ENCODE results near the gene AIFM3. TPM values are rescaled to one million over a fixed set of nuclear protein-coding genes. Genes with fewer than 3 reads are reported as not detected.
A peak's percentile ranks its signal among the peaks of the same experiment; 100 is the strongest.

The AIFM3 gene
- total RNA-seq (ENCODE audit: low replicate concordance) = 0.69 and 2.6 TPM in 2 replicates
- long read RNA-seq = 0 reads

- Mint-ChIP-seq H3K27ac (no peak within 1 kb of the TSS), H3K27me3 (peaks cover 11% of the 10 kb centered on the region), H3K9me3 (no peaks in the 10 kb centered on the region), H3K4me3 (no peak within 1 kb of the TSS), H3K4me1 (ENCODE audit: unreplicated experiment) (peaks cover 15% of the 10 kb centered on the region), H3K36me3 (no peaks in the 10 kb centered on the region)
- no peak for DNase-seq (ENCODE audit: extremely low spot score, unreplicated experiment)
- TF ChIP-seq, protein P1, sequence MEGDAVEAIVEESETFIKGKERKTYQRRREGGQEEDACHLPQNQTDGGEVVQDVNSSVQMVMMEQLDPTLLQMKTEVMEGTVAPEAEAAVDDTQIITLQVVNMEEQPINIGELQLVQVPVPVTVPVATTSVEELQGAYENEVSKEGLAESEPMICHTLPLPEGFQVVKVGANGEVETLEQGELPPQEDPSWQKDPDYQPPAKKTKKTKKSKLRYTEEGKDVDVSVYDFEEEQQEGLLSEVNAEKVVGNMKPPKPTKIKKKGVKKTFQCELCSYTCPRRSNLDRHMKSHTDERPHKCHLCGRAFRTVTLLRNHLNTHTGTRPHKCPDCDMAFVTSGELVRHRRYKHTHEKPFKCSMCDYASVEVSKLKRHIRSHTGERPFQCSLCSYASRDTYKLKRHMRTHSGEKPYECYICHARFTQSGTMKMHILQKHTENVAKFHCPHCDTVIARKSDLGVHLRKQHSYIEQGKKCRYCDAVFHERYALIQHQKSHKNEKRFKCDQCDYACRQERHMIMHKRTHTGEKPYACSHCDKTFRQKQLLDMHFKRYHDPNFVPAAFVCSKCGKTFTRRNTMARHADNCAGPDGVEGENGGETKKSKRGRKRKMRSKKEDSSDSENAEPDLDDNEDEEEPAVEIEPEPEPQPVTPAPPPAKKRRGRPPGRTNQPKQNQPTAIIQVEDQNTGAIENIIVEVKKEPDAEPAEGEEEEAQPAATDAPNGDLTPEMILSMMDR (conservative IDR thresholded peaks at IDR 0.05) = no peak
Measured at GRCh38 chr22:20966883-20967696, at the start of gene AIFM3. Gene AIFM3 (plus strand): TSS chr22:20967255. CDS start chr22:20967945, 690 bp downstream.

DNA sequence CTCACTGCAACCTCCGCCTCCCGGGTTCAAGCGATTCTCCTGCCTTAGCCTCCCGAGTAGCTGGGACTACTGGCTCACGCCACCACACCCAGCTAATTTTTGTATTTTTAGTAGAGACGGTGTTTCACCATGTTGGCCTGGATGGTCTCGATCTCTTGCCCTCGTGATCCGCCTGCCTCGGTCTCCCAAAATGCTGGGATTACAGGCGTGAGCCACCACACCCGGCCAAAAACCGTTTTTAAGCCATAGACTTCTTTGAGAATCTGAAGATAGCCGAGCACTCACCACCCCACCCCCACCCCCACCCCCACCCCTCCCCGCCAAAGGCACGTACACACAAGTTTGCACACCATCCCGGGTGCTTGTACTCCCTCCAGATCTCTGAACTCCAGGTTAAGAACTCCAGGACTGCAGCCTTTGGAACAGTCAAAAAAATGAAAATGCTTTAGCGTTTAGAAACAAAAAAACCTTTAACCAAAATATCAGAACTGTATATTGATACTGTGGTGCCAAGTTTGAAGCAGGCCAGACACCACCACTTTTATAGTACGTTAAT is 48.3 kb upstream of the AIFM3 start:
- TF ChIP-seq, protein P1 (conservative IDR thresholded peaks at IDR 0.05) = no peak
- H3K4me1 Mint-ChIP-seq (ENCODE audit: unreplicated experiment) = peaks cover 30% of the 10 kb centered on the region
- no peak for DNase-seq (ENCODE audit: extremely low spot score, unreplicated experiment)
- H3K9me3 Mint-ChIP-seq = no peaks in the 10 kb centered on the region
- H3K4me3 Mint-ChIP-seq = peak overlapping the region; percentile 87
- no peaks in the 10 kb centered on the region for H3K27me3 Mint-ChIP-seq
- peak overlapping the region; percentile 82 for H3K27ac Mint-ChIP-seq
- H3K36me3 Mint-ChIP-seq = peaks cover 19% of the 10 kb centered on the region

DNA sequence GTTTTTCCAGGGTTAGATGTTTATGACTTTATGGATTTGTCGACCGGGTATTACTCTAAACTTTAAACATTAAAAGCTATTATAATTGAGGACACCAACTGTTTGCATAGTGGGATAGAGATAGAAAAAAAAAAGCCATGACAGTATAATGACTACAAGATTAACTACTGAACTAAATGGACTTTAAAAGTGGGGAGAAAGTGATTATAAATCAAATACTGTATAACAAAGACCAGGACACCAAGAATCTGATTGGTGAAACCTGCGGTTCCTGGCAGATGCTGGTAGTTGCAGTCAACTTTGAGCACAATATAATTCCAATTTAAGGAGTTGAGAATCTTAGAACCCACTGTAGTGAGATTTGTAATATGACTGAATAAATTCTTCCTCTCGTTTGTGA is 47.3 kb upstream of the AIFM3 start:
- H3K27ac Mint-ChIP-seq = peak overlapping the region; percentile 82
- DNase-seq (ENCODE audit: extremely low spot score, unreplicated experiment) = no peak
- H3K36me3 Mint-ChIP-seq = peaks cover 19% of the 10 kb centered on the region
- peaks cover 30% of the 10 kb centered on the region for H3K4me1 Mint-ChIP-seq (ENCODE audit: unreplicated experiment)
- no peaks in the 10 kb centered on the region for H3K27me3 Mint-ChIP-seq
- TF ChIP-seq, protein P1 (conservative IDR thresholded peaks at IDR 0.05) = no peak
- peak overlapping the region; percentile 87 for H3K4me3 Mint-ChIP-seq
- no peaks in the 10 kb centered on the region for H3K9me3 Mint-ChIP-seq

DNA sequence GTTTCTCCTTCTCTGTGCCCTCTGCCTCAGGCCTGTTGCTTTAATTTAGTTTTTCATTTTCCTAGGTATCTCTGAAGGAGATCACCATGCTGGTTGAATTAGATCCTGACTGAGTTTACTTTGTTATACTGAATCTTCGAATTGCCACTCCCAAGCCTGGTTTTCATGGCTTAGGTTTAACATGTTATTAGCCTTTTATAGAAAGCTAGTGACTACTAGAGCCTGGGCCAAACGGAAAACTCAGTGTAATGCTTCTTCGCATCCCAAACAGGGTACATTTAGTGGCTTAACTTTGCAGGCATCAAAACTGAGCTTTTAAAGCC is 46.2 kb upstream of the AIFM3 start:
- H3K27ac Mint-ChIP-seq = peak overlapping the region; percentile 82

DNA sequence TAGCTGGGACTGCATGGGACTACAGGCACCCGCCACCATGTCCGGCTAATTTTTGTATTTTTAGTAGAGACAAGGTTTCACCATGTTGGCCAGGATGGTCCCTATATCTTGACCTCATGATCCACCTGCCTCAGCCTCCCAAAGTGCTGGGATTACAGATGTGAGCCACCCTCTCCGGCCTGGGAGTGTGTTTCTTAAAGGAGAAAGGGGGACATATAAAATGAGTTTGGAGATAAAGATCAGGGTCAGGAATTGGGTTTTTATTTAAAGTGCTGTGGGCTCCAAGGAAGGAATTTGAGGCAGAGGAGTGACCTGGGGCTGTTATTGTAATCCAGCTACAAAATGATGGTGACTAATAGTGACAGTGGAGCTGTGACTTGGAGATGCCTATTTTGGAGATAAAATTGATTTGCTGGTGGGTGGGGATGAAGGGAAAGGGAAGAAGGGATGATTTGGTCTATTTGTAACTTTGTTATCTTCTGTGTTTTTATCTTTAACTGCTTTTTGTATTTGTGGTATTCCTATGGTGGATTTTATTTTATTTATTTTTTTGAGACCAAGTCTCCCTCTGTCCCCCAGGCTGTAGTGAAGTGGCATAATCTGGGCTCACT is 44.8 kb upstream of the AIFM3 start:
- Mint-ChIP-seq H3K36me3 (peaks cover 32% of the 10 kb centered on the region), H3K27ac (no peak overlapping the region), H3K27me3 (no peaks in the 10 kb centered on the region), H3K9me3 (no peaks in the 10 kb centered on the region), H3K4me3 (peak overlapping the region; percentile 47), H3K4me1 (ENCODE audit: unreplicated experiment) (peaks cover 36% of the 10 kb centered on the region)
- DNase-seq (ENCODE audit: extremely low spot score, unreplicated experiment) = no peak
- TF ChIP-seq, protein P1 (conservative IDR thresholded peaks at IDR 0.05) = no peak

More for the DNA sequence above, 46.2 kb upstream of the AIFM3 start:
- TF ChIP-seq, protein P1 (conservative IDR thresholded peaks at IDR 0.05) = no peak
- Mint-ChIP-seq H3K36me3 (peaks cover 25% of the 10 kb centered on the region), H3K4me3 (peak overlapping the region; percentile 87), H3K4me1 (ENCODE audit: unreplicated experiment) (peaks cover 33% of the 10 kb centered on the region), H3K9me3 (no peaks in the 10 kb centered on the region), H3K27me3 (no peaks in the 10 kb centered on the region)
- DNase-seq (ENCODE audit: extremely low spot score, unreplicated experiment) = no peak

Measured in type B pancreatic cell (in vitro differentiated cells).